Peyer's patch (tissue), 4 donors: ENCODE results near the gene EOMES.

ENCODE experiments used
- POLR2A ChIP-seq, 2 donors: fragments of 450-650 bp; IDR thresholded peaks; one replicate each; pipeline ENCODE4 v1.5.1; 2017; ENCODE audit warnings: antibody characterized with exemption in 2 of 2, mild to moderate bottlenecking in 2 of 2, moderate library complexity in 2 of 2
- TF ChIP-seq, protein P1 (sequence below), 6 experiments: fragments of 450-650 bp in 4 of 6; fragments of 200-600 bp in 2 of 6; sonication (generic) in 1 of 6; IDR thresholded peaks; one replicate each; pipeline ENCODE4 v1.5.1; 2017 to 2019; ENCODE audit warnings: antibody characterized with exemption in 6 of 6, mild to moderate bottlenecking in 3 of 6, moderate library complexity in 1 of 6

DNA sequence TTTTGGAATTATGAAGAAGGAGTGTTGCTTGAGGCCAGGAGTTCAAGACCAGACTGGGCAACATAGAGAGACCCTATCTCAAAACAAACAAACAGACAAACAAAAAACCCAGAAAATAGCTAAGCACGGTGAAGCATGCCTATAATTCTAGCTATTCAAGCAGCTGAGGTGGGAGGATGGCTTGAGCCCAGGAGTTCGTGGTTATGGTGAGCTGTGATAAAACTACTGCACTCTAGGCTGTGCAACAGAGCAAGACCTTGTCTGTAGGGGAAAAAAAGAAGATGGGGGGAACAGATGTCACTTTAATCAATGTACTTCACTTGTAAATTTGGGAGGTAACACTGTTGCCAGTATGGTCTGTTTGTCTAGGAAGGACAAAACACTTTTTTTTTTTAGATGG lies 18.7 kb upstream of the EOMES start:
- no peak for TF ChIP-seq POLR2A (IDR thresholded peaks at IDR 0.05)
- TF ChIP-seq, protein P1, sequence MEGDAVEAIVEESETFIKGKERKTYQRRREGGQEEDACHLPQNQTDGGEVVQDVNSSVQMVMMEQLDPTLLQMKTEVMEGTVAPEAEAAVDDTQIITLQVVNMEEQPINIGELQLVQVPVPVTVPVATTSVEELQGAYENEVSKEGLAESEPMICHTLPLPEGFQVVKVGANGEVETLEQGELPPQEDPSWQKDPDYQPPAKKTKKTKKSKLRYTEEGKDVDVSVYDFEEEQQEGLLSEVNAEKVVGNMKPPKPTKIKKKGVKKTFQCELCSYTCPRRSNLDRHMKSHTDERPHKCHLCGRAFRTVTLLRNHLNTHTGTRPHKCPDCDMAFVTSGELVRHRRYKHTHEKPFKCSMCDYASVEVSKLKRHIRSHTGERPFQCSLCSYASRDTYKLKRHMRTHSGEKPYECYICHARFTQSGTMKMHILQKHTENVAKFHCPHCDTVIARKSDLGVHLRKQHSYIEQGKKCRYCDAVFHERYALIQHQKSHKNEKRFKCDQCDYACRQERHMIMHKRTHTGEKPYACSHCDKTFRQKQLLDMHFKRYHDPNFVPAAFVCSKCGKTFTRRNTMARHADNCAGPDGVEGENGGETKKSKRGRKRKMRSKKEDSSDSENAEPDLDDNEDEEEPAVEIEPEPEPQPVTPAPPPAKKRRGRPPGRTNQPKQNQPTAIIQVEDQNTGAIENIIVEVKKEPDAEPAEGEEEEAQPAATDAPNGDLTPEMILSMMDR (IDR thresholded peaks at IDR 0.05): no peak
